Tibial nerve (tissue), 4 donors: Measurements from ENCODE around the gene LSS. TPM values are rescaled to one million over a fixed set of nuclear protein-coding genes. Genes with fewer than 3 reads are reported as not detected.
A peak's percentile ranks its signal among the peaks of the same experiment; 100 is the strongest.
"Not testable (repeated sequence)": the region's sequence is repeated elsewhere in the genome, so short reads cannot be mapped to it uniquely, and the experiment has no call there.

Experiments
- DNase-seq, 2 donors: peaks; one replicate each; pipeline ENCODE4 v3.0.0-alpha.2; 2019; ENCODE audit warnings: low spot score in 2 of 2
- H3K27ac ChIP-seq, 4 donors: fragments of 200-600 bp; sonication (generic) in 3 of 4; one replicate each; pipeline ENCODE4 v1.5.1; 2017 to 2019; ENCODE audit warnings: mild to moderate bottlenecking in 1 of 4
- H3K27me3 ChIP-seq, 2 donors: fragments of 200-600 bp; sonication (generic) in 1 of 2; one replicate each; pipeline versions ENCODE4 v1.5.1 to v1.6.0; 2017 to 2019
- H3K36me3 ChIP-seq, 3 donors: fragments of 200-600 bp; sonication (generic); one replicate each; pipeline ENCODE4 v1.5.1; 2018 to 2019
- H3K4me1 ChIP-seq, 4 donors: fragments of 200-600 bp; sonication (generic) in 3 of 4; one replicate each; pipeline ENCODE4 v1.5.1; 2017 to 2019
- H3K4me3 ChIP-seq, 4 donors: fragments of 200-600 bp; sonication (generic) in 3 of 4; one replicate each; pipeline ENCODE4 v1.5.1; 2017 to 2019; ENCODE audit warnings: mild to moderate bottlenecking in 1 of 4, moderate library complexity in 1 of 4
- H3K9me3 ChIP-seq, 4 donors: fragments of 200-600 bp; sonication (generic) in 3 of 4; one replicate each; pipeline ENCODE4 v1.5.1; 2017 to 2019
- CTCF ChIP-seq, 5 experiments: fragments of 200-600 bp in 3 of 5; fragments of 450-650 bp in 2 of 5; sonication (generic) in 3 of 5; IDR thresholded peaks; one replicate each; pipeline ENCODE4 v1.5.1; 2016 to 2019; ENCODE audit warnings: antibody characterized with exemption in 5 of 5, mild to moderate bottlenecking in 3 of 5, moderate library complexity in 2 of 5
- EP300 ChIP-seq, 2 donors: sonication (generic); formaldehyde crosslinking; IDR thresholded peaks; one replicate each; pipeline ENCODE4 v1.6.1; 2017; ENCODE audit warnings: antibody characterized with exemption in 2 of 2, mild to moderate bottlenecking in 1 of 2
- POLR2A ChIP-seq, 2 donors: fragments of 450-650 bp; IDR thresholded peaks; one replicate each; pipeline ENCODE4 v1.6.1; 2017; ENCODE audit warnings: antibody characterized with exemption in 2 of 2, mild to moderate bottlenecking in 2 of 2, moderate library complexity in 2 of 2
- WGBS, 2 donors: methylation state at CpG; one replicate each; pipeline ENCODE4 v1.1.5; 2018; 5-methylcytosine and 5-hydroxymethylcytosine counted together
- total RNA-seq, 4 donors: library from RNA; depleted of rRNA; stranded (reverse); fragments of >200 nt; gene quantifications; one replicate each; pipeline ENCODE4 v1.1.0, GENCODE V29; 2016

The LSS gene
- total RNA-seq, 4 donors from 2014 or later: 69.3 to 132 (median 80.6) TPM

DNA sequence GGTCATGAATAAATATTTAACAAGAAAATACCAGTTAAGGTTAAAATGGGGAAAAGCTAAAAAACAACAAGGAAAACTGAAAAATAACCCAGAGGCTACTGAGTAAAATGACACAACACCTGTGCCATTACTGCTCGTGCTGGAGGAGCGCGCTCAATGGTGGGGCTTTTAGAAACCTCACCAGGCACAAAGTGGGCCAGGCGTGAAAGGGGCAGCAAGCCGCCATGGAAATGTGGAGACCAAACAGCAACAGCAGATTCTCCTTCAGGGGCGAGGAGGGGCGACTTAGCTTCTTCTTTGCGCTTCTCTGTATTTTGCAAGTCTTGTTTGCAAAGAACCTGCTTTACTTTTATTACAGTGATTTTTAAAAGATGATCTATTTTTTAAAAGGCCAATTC is 25.4 kb downstream of the LSS start:
- no peak for TF ChIP-seq EP300 (IDR thresholded peaks at IDR 0.05)

GRCh38 chr21:46202592-46203202 is 25.9 kb downstream of the LSS start:
- Histone ChIP-seq H3K9me3 (no peaks in the 10 kb centered on the region), H3K36me3 (peaks cover 3 to 86% (median 20%) of the 10 kb centered on the region in 3 donors), H3K4me3 (no peak overlapping the region), H3K4me1 (no peaks in the 10 kb centered on the region), H3K27ac (no peak overlapping the region), H3K27me3 (no peaks in the 10 kb centered on the region)
- WGBS, 2 donors: 85 to 86% methylated on average over 6 of the region's 6 CpGs
- DNase-seq: no peak
- TF ChIP-seq CTCF (IDR thresholded peaks at IDR 0.05): no peak
- no peak for TF ChIP-seq EP300 (IDR thresholded peaks at IDR 0.05)
- TF ChIP-seq POLR2A (IDR thresholded peaks at IDR 0.05): no peak

More for the DNA sequence above, 25.4 kb downstream of the LSS start:
- Histone ChIP-seq H3K27ac (no peak overlapping the region), H3K9me3 (no peaks in the 10 kb centered on the region), H3K4me3 (no peak overlapping the region), H3K36me3 (peaks cover 3 to 86% (median 20%) of the 10 kb centered on the region in 3 donors), H3K27me3 (no peaks in the 10 kb centered on the region), H3K4me1 (no peaks in the 10 kb centered on the region)
- 89 to 91% methylated on average over 8 of the region's 8 CpGs for WGBS, 2 donors
- DNase-seq: no peak

DNA sequence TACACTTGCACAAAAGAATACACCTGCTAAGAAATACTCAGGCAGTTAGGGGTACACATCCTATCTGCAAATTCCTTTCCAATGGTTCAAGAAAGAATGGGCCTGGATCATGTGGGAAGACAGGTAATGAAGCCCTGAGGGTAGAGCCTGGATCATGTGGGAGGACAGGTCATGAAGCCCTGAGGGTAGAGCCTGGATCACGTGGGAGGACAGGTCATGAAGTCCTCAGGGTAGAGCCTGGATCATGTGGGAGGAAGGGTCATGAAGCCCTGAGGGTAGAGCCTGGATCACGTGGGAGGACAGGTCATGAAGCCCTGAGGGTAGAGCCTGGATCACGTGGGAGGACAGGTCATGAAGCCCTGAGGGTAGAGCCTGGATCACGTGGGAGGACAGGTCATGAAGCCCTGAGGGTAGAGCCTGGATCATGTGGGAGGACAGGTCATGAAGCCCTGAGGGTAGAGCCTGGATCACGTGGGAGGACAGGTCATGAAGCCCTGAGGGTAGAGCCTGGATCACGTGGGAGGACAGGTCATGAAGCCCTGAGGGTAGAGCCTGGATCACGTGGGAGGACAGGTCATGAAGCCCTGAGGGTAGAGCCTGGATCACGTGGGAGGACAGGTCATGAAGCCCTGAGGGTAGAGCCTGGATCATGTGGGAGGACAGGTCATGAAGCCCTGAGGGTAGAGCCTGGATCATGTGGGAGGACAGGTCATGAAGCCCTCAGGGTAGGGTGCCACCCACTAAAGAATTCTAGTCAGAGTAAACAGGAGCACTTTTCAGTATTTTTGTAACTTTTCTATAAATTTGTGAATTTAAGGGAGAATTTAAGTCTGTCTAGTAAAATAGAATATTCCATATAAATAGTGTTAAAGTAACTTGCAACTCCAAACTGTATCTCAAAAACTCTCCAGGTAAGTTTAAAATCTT is 27.4 kb downstream of the LSS start:
- 72 to 94% methylated on average over 3 of the region's 8 CpGs for WGBS, 2 donors
- H3K36me3 ChIP-seq: peaks cover 3 to 86% (median 20%) of the 10 kb centered on the region in 3 donors
- H3K4me3 ChIP-seq, DNase-seq, H3K27me3 ChIP-seq, H3K9me3 ChIP-seq, H3K4me1 ChIP-seq, H3K27ac ChIP-seq: not testable (repeated sequence)

- H3K36me3 ChIP-seq: peaks cover 3 to 86% (median 21%) of the 10 kb centered on the region in 3 donors
- no peak overlapping the region for H3K4me3 ChIP-seq
- TF ChIP-seq EP300 (IDR thresholded peaks at IDR 0.05) (no peak), POLR2A (IDR thresholded peaks at IDR 0.05) (no peak), CTCF (IDR thresholded peaks at IDR 0.05) (no peak)
- H3K9me3 ChIP-seq: no peaks in the 10 kb centered on the region
- no peaks in the 10 kb centered on the region for H3K4me1 ChIP-seq
- H3K27me3 ChIP-seq: no peaks in the 10 kb centered on the region
- 79 to 83% methylated on average over 13 of the region's 13 CpGs for WGBS, 2 donors
- no peak for DNase-seq
- no peak overlapping the region for H3K27ac ChIP-seq
These were observed 28.9 kb downstream of the LSS start for GRCh38 chr21:46199436-46200373.

DNA sequence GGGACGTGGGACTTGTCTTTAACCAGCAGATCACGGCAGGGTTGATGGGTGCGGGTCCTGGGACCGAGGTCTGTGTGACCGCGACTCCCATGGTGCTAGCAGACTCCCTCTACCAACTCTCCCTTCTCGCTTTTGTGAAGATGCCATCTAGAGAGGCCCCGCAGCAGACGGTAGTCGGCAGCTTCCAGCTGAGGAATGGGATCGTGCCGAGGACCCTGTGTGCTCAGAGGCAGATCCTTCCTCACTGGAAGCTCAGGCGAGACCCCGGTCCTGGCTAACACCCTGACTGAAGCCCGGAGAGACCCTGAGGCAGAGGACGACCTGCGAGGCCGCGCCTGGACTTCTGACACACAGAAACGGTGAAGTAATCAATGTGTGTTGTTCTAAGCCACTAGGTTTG is 31.8 kb downstream of the LSS start:
- Histone ChIP-seq H3K27ac (no peak overlapping the region), H3K27me3 (no peaks in the 10 kb centered on the region), H3K9me3 (no peaks in the 10 kb centered on the region), H3K4me3 (no peak overlapping the region), H3K4me1 (no peaks in the 10 kb centered on the region), H3K36me3 (peaks cover 4 to 91% (median 26%) of the 10 kb centered on the region in 3 donors)
- 88 to 90% methylated on average over 20 of the region's 20 CpGs for WGBS, 2 donors
- no peak for TF ChIP-seq EP300 (IDR thresholded peaks at IDR 0.05)
- TF ChIP-seq POLR2A (IDR thresholded peaks at IDR 0.05): no peak
- no peak for TF ChIP-seq CTCF (IDR thresholded peaks at IDR 0.05)
- peak in 1 of 2 donors; percentile 2 for DNase-seq
